Lower leg skin (tissue), 4 donors: Measurements from ENCODE around the gene NHLRC2. TPM values are rescaled to one million over a fixed set of nuclear protein-coding genes. Genes with fewer than 3 reads are reported as not detected.

Experiments used
- DNase-seq, 2 donors: peaks; one replicate each; pipeline ENCODE4 v3.0.0-alpha.2; 2019; ENCODE audit warnings: low spot score in 2 of 2
- H3K4me3 ChIP-seq: fragments of 200-600 bp; sonication (generic); 2 replicates; pipeline ENCODE4 v1.5.1; 2017; ENCODE audit warnings: mild to moderate bottlenecking, low read depth; ENCODE audit not compliant: poor library complexity, severe bottlenecking
- POLR2A ChIP-seq, 2 donors: fragments of 450-650 bp; IDR thresholded peaks; one replicate each; pipeline ENCODE4 v1.6.1; 2016 to 2017; ENCODE audit warnings: antibody characterized with exemption in 2 of 2, mild to moderate bottlenecking in 1 of 2, moderate library complexity in 1 of 2
- WGBS, 2 donors: methylation state at CpG; one replicate each; pipeline ENCODE4 v1.1.5; 2018; 5-methylcytosine and 5-hydroxymethylcytosine counted together
- intact Hi-C: fragments of 100-400 bp; cut with DNase I; formaldehyde crosslinking; loops from one replicate; pipeline ENCODE4 v1.15.0; 2023; ENCODE audit warnings: low total_unique reads
- total RNA-seq, 4 donors: library from RNA; depleted of rRNA; stranded (reverse); fragments of >200 nt; gene quantifications; one replicate each; pipeline ENCODE4 v1.1.0, GENCODE V29; 2016
- TF ChIP-seq, protein P1 (sequence below), 3 donors: fragments of 450-650 bp; IDR thresholded peaks; one replicate each; pipeline ENCODE4 v1.5.1; 2016; ENCODE audit warnings: antibody characterized with exemption in 3 of 3, mild to moderate bottlenecking in 3 of 3, moderate library complexity in 2 of 3

NHLRC2 gene
- total RNA-seq, 4 donors from 2014 or later = 18.9 to 71.2 (median 48.0) TPM

DNA sequence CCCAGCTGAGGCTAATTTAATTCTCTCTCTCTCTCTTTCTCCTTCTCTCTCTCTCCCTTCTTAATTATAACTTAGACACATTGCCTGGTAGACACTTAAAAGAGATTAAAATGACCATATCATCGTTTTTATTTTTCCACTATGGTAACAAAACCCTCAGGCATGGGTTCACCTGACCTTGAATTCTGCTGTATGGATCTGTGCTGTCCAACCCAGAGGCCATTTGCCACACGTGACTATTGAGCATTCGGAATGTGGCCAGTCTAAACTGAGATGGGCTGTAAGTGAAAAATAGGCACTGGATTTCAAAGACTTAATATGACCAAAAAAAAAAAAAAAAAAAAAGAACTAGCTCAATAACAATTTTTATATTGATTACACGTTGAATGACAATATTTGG, 93.6 kb downstream of the NHLRC2 start:
- TF ChIP-seq POLR2A (IDR thresholded peaks at IDR 0.05) = no peak
- TF ChIP-seq, protein P1, sequence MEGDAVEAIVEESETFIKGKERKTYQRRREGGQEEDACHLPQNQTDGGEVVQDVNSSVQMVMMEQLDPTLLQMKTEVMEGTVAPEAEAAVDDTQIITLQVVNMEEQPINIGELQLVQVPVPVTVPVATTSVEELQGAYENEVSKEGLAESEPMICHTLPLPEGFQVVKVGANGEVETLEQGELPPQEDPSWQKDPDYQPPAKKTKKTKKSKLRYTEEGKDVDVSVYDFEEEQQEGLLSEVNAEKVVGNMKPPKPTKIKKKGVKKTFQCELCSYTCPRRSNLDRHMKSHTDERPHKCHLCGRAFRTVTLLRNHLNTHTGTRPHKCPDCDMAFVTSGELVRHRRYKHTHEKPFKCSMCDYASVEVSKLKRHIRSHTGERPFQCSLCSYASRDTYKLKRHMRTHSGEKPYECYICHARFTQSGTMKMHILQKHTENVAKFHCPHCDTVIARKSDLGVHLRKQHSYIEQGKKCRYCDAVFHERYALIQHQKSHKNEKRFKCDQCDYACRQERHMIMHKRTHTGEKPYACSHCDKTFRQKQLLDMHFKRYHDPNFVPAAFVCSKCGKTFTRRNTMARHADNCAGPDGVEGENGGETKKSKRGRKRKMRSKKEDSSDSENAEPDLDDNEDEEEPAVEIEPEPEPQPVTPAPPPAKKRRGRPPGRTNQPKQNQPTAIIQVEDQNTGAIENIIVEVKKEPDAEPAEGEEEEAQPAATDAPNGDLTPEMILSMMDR (IDR thresholded peaks at IDR 0.05) = no peak
- H3K4me3 ChIP-seq = no peak overlapping the region
- 62 to 64% methylated on average over 4 of the region's 4 CpGs for WGBS, 2 donors

DNA sequence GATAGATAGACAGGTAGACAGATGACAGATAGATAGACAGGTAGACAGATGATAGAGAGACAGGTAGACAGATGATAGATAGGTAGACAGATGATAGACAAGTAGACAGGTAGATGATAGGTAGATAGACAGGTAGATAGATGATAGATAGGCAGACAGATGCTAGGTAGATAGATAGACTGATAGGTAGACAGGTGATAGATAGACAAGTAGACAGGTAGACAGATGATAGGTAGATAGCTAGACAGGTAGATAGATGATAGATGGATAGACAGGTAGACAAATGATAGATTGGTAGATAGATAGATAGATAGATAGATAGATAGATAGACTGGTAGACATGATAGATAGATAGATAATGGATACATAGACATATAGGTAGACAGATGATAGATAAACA, 95.8 kb downstream of the NHLRC2 start:
- DNase-seq = no peak
- TF ChIP-seq, protein P1 (IDR thresholded peaks at IDR 0.05) = no peak
- no peak for TF ChIP-seq POLR2A (IDR thresholded peaks at IDR 0.05)
- intact Hi-C loops = no loop called here
- H3K4me3 ChIP-seq = no peak overlapping the region

More for the DNA sequence above, 93.6 kb downstream of the NHLRC2 start:
- intact Hi-C loops = no loop called here
- DNase-seq = no peak

DNA sequence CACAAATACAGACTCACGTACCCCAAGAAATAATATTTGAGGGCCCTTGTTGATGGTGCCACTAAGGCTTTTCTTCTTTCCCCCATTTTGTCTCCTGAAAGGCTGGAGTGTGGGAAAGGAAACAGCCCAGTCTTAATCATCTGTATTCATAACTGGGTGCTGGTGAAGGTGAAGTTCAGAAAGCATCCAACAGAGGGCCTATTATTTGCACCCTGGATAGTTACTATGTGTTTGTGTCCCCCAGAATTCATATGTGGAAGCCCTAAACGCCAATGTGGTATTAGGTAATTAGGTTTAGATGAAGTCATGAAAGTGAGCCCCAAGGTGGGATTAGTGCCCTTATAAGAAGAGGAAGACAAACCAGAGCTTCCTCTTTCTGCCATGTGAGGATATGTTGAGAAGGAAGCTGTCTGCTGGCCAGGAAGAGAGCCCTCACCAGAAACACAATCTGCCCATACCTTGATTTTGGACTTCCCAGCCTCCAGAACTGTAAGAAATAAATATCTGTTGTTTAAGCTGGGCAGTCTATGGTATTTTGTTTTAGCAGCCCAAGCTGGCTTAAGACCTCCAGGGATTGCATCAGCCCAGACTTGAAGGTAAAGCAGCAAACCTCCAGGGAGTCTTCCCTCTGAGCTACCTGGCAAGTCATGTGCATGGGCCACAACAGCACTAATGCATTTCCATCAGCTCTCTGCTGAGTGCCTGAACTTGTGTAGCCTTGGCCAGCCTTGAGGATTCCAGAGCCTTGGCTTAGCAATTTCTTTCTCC, 99.2 kb downstream of the NHLRC2 start:
- 84 to 92% methylated on average over 2 of the region's 2 CpGs for WGBS, 2 donors
- intact Hi-C loops = no loop called here
- no peak overlapping the region for H3K4me3 ChIP-seq

DNA sequence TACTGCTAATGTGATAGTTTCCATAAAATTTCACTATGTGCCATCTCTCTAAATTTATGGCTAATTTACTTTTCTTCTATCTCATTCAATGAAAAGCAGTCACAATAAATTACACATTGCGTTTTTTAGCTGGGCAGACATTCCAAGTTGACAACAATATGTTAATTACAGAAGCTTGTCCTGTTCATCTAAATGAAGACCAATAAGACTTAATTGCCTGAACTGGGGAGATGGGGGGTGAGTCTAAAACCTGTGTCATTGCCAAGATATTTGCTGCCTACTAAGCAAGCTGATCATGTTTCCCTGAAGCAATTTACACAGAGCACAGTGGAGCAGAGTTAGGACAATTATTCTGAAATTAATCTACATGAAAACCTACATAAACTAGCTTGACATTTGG, 99.9 kb downstream of the NHLRC2 start:
- TF ChIP-seq, protein P1 (IDR thresholded peaks at IDR 0.05) = no peak
- TF ChIP-seq POLR2A (IDR thresholded peaks at IDR 0.05) = no peak
- no peak overlapping the region for H3K4me3 ChIP-seq
- WGBS, 2 donors = 87 to 91% methylated on average over 1 of the region's 1 CpG
- DNase-seq = no peak
- intact Hi-C loops = no loop called here

More for the DNA sequence above, 99.2 kb downstream of the NHLRC2 start:
- TF ChIP-seq, protein P1 (IDR thresholded peaks at IDR 0.05) = no peak
- no peak for TF ChIP-seq POLR2A (IDR thresholded peaks at IDR 0.05)
- DNase-seq = no peak

DNA sequence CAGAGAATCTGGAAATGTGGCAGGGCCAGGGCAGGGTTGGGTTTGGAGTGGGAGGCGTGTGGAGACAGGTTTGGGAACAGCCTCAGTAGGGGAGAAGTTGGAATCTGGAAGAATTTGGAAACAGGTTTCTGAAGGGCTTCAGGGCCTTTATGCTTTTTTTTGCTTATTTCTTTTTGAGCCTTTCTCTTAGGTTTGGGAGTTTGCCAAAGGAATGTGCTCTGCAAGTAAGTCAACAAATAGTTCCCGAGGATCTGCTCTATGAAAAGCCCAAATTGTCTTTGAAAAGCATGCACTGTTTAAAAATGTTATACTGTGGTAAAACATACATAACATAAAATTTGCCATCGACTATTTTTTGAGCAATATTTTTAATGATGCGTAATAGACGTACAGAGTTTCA, 102.6 kb downstream of the NHLRC2 start:
- WGBS, 2 donors = 54 to 60% methylated on average over 5 of the region's 5 CpGs
- intact Hi-C loops = no loop called here
- DNase-seq = no peak
- TF ChIP-seq, protein P1 (IDR thresholded peaks at IDR 0.05) = no peak
- no peak for TF ChIP-seq POLR2A (IDR thresholded peaks at IDR 0.05)
- no peak overlapping the region for H3K4me3 ChIP-seq
